Endothelial cell of umbilical vein (primary cell): ENCODE data around the gene MGME1. TPM values are rescaled to one million over a fixed set of nuclear protein-coding genes. Genes with fewer than 3 reads are reported as not detected.

Experiments used
- BruUV-seq: library from RNA; stranded (reverse); fragments of 400-500 nt; replicated peaks from 2 replicates; lab custom pipeline; 2021; lab: Mats Ljungman, UMichigan
- CTCF ChIA-PET: fragments of 300-600, 350-600 bp; sonication (Branson Sonifier 250); formaldehyde crosslinking; loops from one replicate; lab custom pipeline; 2021; ENCODE audit warnings: antibody characterized with exemption, inconsistent platforms; lab: Charles Lee
- POLR2A ChIA-PET: fragments of 300-600, 350-600 bp; sonication (Branson Sonifier 250); formaldehyde crosslinking; loops from one replicate; lab custom pipeline; 2021; ENCODE audit warnings: antibody characterized with exemption, inconsistent platforms; lab: Charles Lee
- DNase-seq: peaks from one replicate; pipeline ENCODE4 v3.0.0-alpha.2; 2011; ENCODE audit warnings: low read depth, low spot score
- FAIRE-seq: peaks from 2 replicates; lab custom pipeline; 2011; peaks lifted over from hg19 to GRCh38; lab: Jason Lieb, UNC
- H2AFZ ChIP-seq: 2 replicates; pipeline ENCODE4 v1.6.0; 2012; ENCODE audit warnings: low read depth, low read length, control low read depth, inconsistent platforms
- H3K27ac ChIP-seq: 2 replicates; pipeline ENCODE4 v1.5.1; 2011; ENCODE audit warnings: low read depth, mild to moderate bottlenecking, control low read depth, low read length, moderate library complexity; ENCODE audit not compliant: insufficient read depth
- H3K27me3 ChIP-seq, 2 experiments: 2 replicates each; pipeline versions ENCODE4 v1.6.0 to v1.6.1; 2011; ENCODE audit warnings: low read length in 2 of 2, mixed read lengths in 1 of 2; ENCODE audit not compliant: control insufficient read depth in 2 of 2, insufficient read depth in 2 of 2
- H3K36me3 ChIP-seq, 2 experiments: 2 replicates in 1 of 2; 3 replicates in 1 of 2; pipeline ENCODE4 v1.5.1; 2011; ENCODE audit warnings: low read length in 2 of 2, mild to moderate bottlenecking in 1 of 2, moderate library complexity in 1 of 2; ENCODE audit not compliant: control insufficient read depth in 2 of 2, insufficient read depth in 2 of 2; ENCODE audit errors: extremely low read depth in 1 of 2
- H3K4me1 ChIP-seq: 3 replicates; pipeline ENCODE4 v1.5.1; 2011; ENCODE audit warnings: mild to moderate bottlenecking, low read length; ENCODE audit not compliant: control insufficient read depth, insufficient read depth; ENCODE audit errors: extremely low read depth
- H3K4me2 ChIP-seq: 2 replicates; pipeline ENCODE4 v1.6.1; 2011; ENCODE audit warnings: low read length, control low read depth, mixed read lengths; ENCODE audit not compliant: insufficient read depth
- H3K4me3 ChIP-seq, 3 experiments: fragments of 200-600 bp in 1 of 3; sonication (generic), shearing (Covaris generic) in 1 of 3; replicated peaks in 1 of 3; 2 replicates each; pipeline ENCODE4 v1.5.1; 2011 to 2016; ENCODE audit warnings: control low read depth in 3 of 3, low read length in 3 of 3, mild to moderate bottlenecking in 2 of 3, inconsistent platforms in 1 of 3, low read depth in 1 of 3, moderate library complexity in 1 of 3; ENCODE audit not compliant: insufficient read depth in 1 of 3
- H3K79me2 ChIP-seq: 2 replicates; pipeline ENCODE4 v1.6.0; 2012; ENCODE audit warnings: low read length, inconsistent platforms; ENCODE audit not compliant: control insufficient read depth, insufficient read depth
- H3K9ac ChIP-seq: replicated peaks from 2 replicates; pipeline ENCODE3; 2011; ENCODE audit warnings: low read length, control low read depth; ENCODE audit not compliant: insufficient read depth; ENCODE audit errors: extremely low read depth
- H3K9me1 ChIP-seq: replicated peaks from 3 replicates; pipeline ENCODE4 v1.6.0; 2011; ENCODE audit warnings: mild to moderate bottlenecking, low read length; ENCODE audit not compliant: control insufficient read depth, insufficient read depth; ENCODE audit errors: extremely low read depth
- H3K9me3 ChIP-seq: replicated peaks from 2 replicates; pipeline ENCODE4 v1.5.1; 2012; ENCODE audit warnings: low read length, inconsistent platforms; ENCODE audit not compliant: control insufficient read depth, insufficient read depth
- H4K20me1 ChIP-seq: replicated peaks from 2 replicates; pipeline ENCODE3; 2011; ENCODE audit warnings: mild to moderate bottlenecking, low read length; ENCODE audit not compliant: control insufficient read depth, insufficient read depth; ENCODE audit errors: extremely low read depth
- CTCF ChIP-seq, 2 donors: IDR thresholded peaks; 1 replicate in 1 of 2; 2 replicates in 1 of 2; pipeline ENCODE4 v1.5.1; 2011; ENCODE audit warnings: low read length in 2 of 2, mild to moderate bottlenecking in 2 of 2, moderate library complexity in 2 of 2, control low read depth in 1 of 2, inconsistent platforms in 1 of 2, low read depth in 1 of 2; ENCODE audit not compliant: insufficient read depth in 1 of 2; ENCODE audit errors: extremely low read depth in 1 of 2
- EZH2 ChIP-seq: IDR thresholded peaks from 2 replicates; pipeline ENCODE4 v1.6.1; 2012; ENCODE audit warnings: borderline replicate concordance, low read depth, mild to moderate bottlenecking, moderate library complexity, low read length, inconsistent platforms; ENCODE audit not compliant: severe bottlenecking
- FOS ChIP-seq: IDR thresholded peaks from 2 replicates; pipeline ENCODE4 v1.6.1; 2011; ENCODE audit warnings: mild to moderate bottlenecking, low read length, moderate library complexity, borderline replicate concordance; ENCODE audit not compliant: insufficient read depth
- GATA2 ChIP-seq: IDR thresholded peaks from 2 replicates; pipeline ENCODE4 v1.7.0; 2011; ENCODE audit warnings: low read depth, mild to moderate bottlenecking, moderate library complexity, mixed read lengths, low read length; ENCODE audit not compliant: insufficient read length, insufficient read depth
- JUN ChIP-seq: IDR thresholded peaks from 2 replicates; pipeline ENCODE4 v1.6.1; 2011; ENCODE audit warnings: borderline replicate concordance, low read depth; ENCODE audit not compliant: insufficient read length, insufficient read depth
- MAX ChIP-seq: IDR thresholded peaks from 2 replicates; pipeline ENCODE4 v1.6.1; 2011; ENCODE audit not compliant: insufficient read depth, insufficient read length
- MYC ChIP-seq: IDR thresholded peaks from one replicate; pipeline ENCODE4 v1.6.1; 2011; ENCODE audit warnings: mild to moderate bottlenecking, low read depth, low read length
- POLR2A ChIP-seq: IDR thresholded peaks from 2 replicates; pipeline ENCODE4 v1.6.1; 2012; ENCODE audit warnings: low read depth, mild to moderate bottlenecking, control low read depth, low read length
- POLR2AphosphoS5 ChIP-seq: IDR thresholded peaks from 2 replicates; pipeline ENCODE4 v1.6.1; 2012; ENCODE audit warnings: low read depth, mild to moderate bottlenecking, control low read depth, low read length, moderate library complexity; ENCODE audit not compliant: insufficient read depth
- dilution Hi-C: fragments of 300-500 bp; cut with MboI; formaldehyde crosslinking; loops from one replicate; pipeline ENCODE4 v1.15.0; 2019; ENCODE audit warnings: low sequenced_read_pairs; ENCODE audit not compliant: extremely low pct_ligation_motif_present
- intact Hi-C: fragments of 100-400 bp; cut with micrococcal nuclease; formaldehyde crosslinking; loops from one replicate; pipeline ENCODE4 v1.10.0; 2022
- polyA plus RNA-seq, 4 experiments: library from polyadenylated mRNA; depleted of rRNA in 3 of 4; stranded (reverse) in 3 of 4; unstranded in 1 of 4; fragments of >200 nt; gene quantifications; 2 replicates each; pipeline versions ENCODE4 v1.2.1 to v1.2.3, GENCODE V29; 2011 to 2012; ENCODE audit warnings: missing spikeins in 1 of 4
- total RNA-seq: library from RNA; stranded (reverse); gene quantifications from 2 replicates; pipeline ENCODE4 v1.2.3, GENCODE V29; 2021

Gene MGME1
- total and polyA plus RNA-seq, 2 donors (not counting 3 experiments of a cell fraction or from before 2014, with no cell fraction given): 8.9 to 26.2 TPM

- H3K4me3 ChIP-seq: no peak overlapping the region
- no peak overlapping the region for H3K9ac ChIP-seq
- DNase-seq: no peak
- ChIA-PET CTCF (no interaction called here), POLR2A (no interaction called here)
- no peak overlapping the region for H2AFZ ChIP-seq
- dilution Hi-C loops: no loop called here
- TF ChIP-seq FOS (no peak), JUN (no peak), MYC (no peak), POLR2AphosphoS5 (no peak), CTCF (IDR thresholded peaks at IDR 0.05; ENCODE audit: extremely low read depth in 1 of 2, insufficient read depth in 1 of 2, low read depth in 1 of 2, low read length in 2 of 2) (no peak), POLR2A (no peak), GATA2 (no peak), MAX (no peak), EZH2 (no peak)
- no peaks in the 10 kb centered on the region for H4K20me1 ChIP-seq
- no peaks in the 10 kb centered on the region for H3K4me1 ChIP-seq
- no peak for FAIRE-seq
- no peaks in the 10 kb centered on the region for H3K9me3 ChIP-seq
- intact Hi-C loops: no loop called here
- no TSS peak for BruUV-seq
- no peaks in the 10 kb centered on the region for H3K79me2 ChIP-seq
- H3K9me1 ChIP-seq: no peaks in the 10 kb centered on the region
- no peak overlapping the region for H3K4me2 ChIP-seq
- no peaks in the 10 kb centered on the region for H3K27me3 ChIP-seq
- no peak overlapping the region for H3K27ac ChIP-seq
- H3K36me3 ChIP-seq: no peaks in the 10 kb centered on the region
Measured at GRCh38 chr20:18011951-18012645, 43.3 kb downstream of the MGME1 start.
